ENCODE measurements around the gene SLC16A8. TPM values are rescaled to one million over a fixed set of nuclear protein-coding genes. Genes with fewer than 3 reads are reported as not detected.

SLC16A8 gene
- under 1 TPM in 1 of 2 experiments, not detected in 1; 0.17 TPM for total RNA-seq

- Mint-ChIP-seq H3K9me3 (no peaks in the 10 kb centered on the region), H3K27me3 (peaks cover 16% of the 10 kb centered on the region), H3K36me3 (no peaks in the 10 kb centered on the region), H3K4me3 (no peak within 1 kb of the TSS), H3K4me1 (ENCODE audit: low read depth) (no peaks in the 10 kb centered on the region), H3K27ac (no peak within 1 kb of the TSS)
- ChIA-PET POLR2A (no interaction called here), CTCF (interaction anchor here (1.7 kb wide), 1 partner anchor 30 kb away, joined by 5 read pairs; no protein-coding TSS in a partner anchor)
- no peak for DNase-seq
- intact Hi-C loops (cut with micrococcal nuclease): no loop called here
These were observed at the start of gene SLC16A8 for GRCh38 chr22:38083931-38084631. Gene SLC16A8 (minus strand): TSS chr22:38084184. CDS start chr22:38082873, 1,311 bp downstream.

- no peak for DNase-seq
- H3K36me3 Mint-ChIP-seq: peaks cover 14% of the 10 kb centered on the region
- no peaks in the 10 kb centered on the region for H3K27me3 Mint-ChIP-seq
- ChIA-PET POLR2A (interaction anchor here (0.6 kb wide), 1 partner anchor 144 kb away, joined by 3 read pairs; no protein-coding TSS in a partner anchor), CTCF (interaction anchor here (0.6 kb wide), 1 partner anchor 61 kb away, joined by 3 read pairs; no protein-coding TSS in a partner anchor)
- no peaks in the 10 kb centered on the region for H3K4me1 Mint-ChIP-seq (ENCODE audit: low read depth)
- H3K4me3 Mint-ChIP-seq: no peak overlapping the region
- intact Hi-C loops (cut with micrococcal nuclease): no loop called here
- H3K27ac Mint-ChIP-seq: no peak overlapping the region
- H3K9me3 Mint-ChIP-seq: no peaks in the 10 kb centered on the region
These were observed 49.3 kb upstream of the SLC16A8 start for GRCh38 chr22:38133331-38133730.

GRCh38 chr22:38132794-38133193, 48.8 kb upstream of the SLC16A8 start:
- Mint-ChIP-seq H3K36me3 (peaks cover 14% of the 10 kb centered on the region), H3K9me3 (no peaks in the 10 kb centered on the region), H3K27ac (no peak overlapping the region), H3K4me3 (no peak overlapping the region), H3K4me1 (ENCODE audit: low read depth) (no peaks in the 10 kb centered on the region), H3K27me3 (no peaks in the 10 kb centered on the region)
- no peak for DNase-seq
- ChIA-PET CTCF (no interaction called here), POLR2A (no interaction called here)
- intact Hi-C loops (cut with micrococcal nuclease): no loop called here

GRCh38 chr22:38132136-38132535, 48.2 kb upstream of the SLC16A8 start:
- H3K27ac Mint-ChIP-seq: no peak overlapping the region
- intact Hi-C loops (cut with micrococcal nuclease): no loop called here
- DNase-seq: no peak
- H3K36me3 Mint-ChIP-seq: peaks cover 14% of the 10 kb centered on the region
- H3K4me3 Mint-ChIP-seq: no peak overlapping the region
- no peaks in the 10 kb centered on the region for H3K4me1 Mint-ChIP-seq (ENCODE audit: low read depth)
- CTCF ChIA-PET: no interaction called here
- H3K9me3 Mint-ChIP-seq: no peaks in the 10 kb centered on the region
- H3K27me3 Mint-ChIP-seq: no peaks in the 10 kb centered on the region
- POLR2A ChIA-PET: no interaction called here

- ChIA-PET CTCF (no interaction called here), POLR2A (no interaction called here)
- Mint-ChIP-seq H3K36me3 (peaks cover 17% of the 10 kb centered on the region), H3K9me3 (no peaks in the 10 kb centered on the region), H3K4me3 (no peak overlapping the region), H3K27me3 (no peaks in the 10 kb centered on the region), H3K4me1 (ENCODE audit: low read depth) (no peaks in the 10 kb centered on the region), H3K27ac (no peak overlapping the region)
- no peak for DNase-seq
- intact Hi-C loops (cut with micrococcal nuclease): no loop called here
These were observed 47.4 kb upstream of the SLC16A8 start for GRCh38 chr22:38131399-38131798.

- Mint-ChIP-seq H3K4me3 (no peak overlapping the region), H3K27ac (no peak overlapping the region), H3K36me3 (peaks cover 8% of the 10 kb centered on the region), H3K27me3 (no peaks in the 10 kb centered on the region), H3K9me3 (no peaks in the 10 kb centered on the region), H3K4me1 (ENCODE audit: low read depth) (no peaks in the 10 kb centered on the region)
- POLR2A ChIA-PET: no interaction called here
- CTCF ChIA-PET: no interaction called here
- intact Hi-C loops (cut with micrococcal nuclease): no loop called here
- DNase-seq: no peak
These were observed 45.9 kb upstream of the SLC16A8 start for GRCh38 chr22:38129856-38130255.

GRCh38 chr22:38129021-38129420, 45.0 kb upstream of the SLC16A8 start:
- DNase-seq: no peak
- intact Hi-C loops (cut with micrococcal nuclease): no loop called here
- H3K4me3 Mint-ChIP-seq: no peak overlapping the region
- POLR2A ChIA-PET: no interaction called here
- peaks cover 8% of the 10 kb centered on the region for H3K36me3 Mint-ChIP-seq
- CTCF ChIA-PET: no interaction called here
- no peaks in the 10 kb centered on the region for H3K4me1 Mint-ChIP-seq (ENCODE audit: low read depth)
- H3K27me3 Mint-ChIP-seq: no peaks in the 10 kb centered on the region
- no peak overlapping the region for H3K27ac Mint-ChIP-seq
- no peaks in the 10 kb centered on the region for H3K9me3 Mint-ChIP-seq

GRCh38 chr22:38127869-38128268, 43.9 kb upstream of the SLC16A8 start:
- POLR2A ChIA-PET: no interaction called here
- CTCF ChIA-PET: no interaction called here
- H3K36me3 Mint-ChIP-seq: peaks cover 8% of the 10 kb centered on the region
- no peaks in the 10 kb centered on the region for H3K27me3 Mint-ChIP-seq
- no peak overlapping the region for H3K27ac Mint-ChIP-seq
- H3K4me3 Mint-ChIP-seq: no peak overlapping the region
- H3K9me3 Mint-ChIP-seq: no peaks in the 10 kb centered on the region
- intact Hi-C loops (cut with micrococcal nuclease): no loop called here
- no peak for DNase-seq
- H3K4me1 Mint-ChIP-seq (ENCODE audit: low read depth): no peaks in the 10 kb centered on the region

- no peak for DNase-seq
- Mint-ChIP-seq H3K27me3 (no peaks in the 10 kb centered on the region), H3K4me3 (no peak overlapping the region), H3K36me3 (peaks cover 7% of the 10 kb centered on the region), H3K27ac (no peak overlapping the region), H3K4me1 (ENCODE audit: low read depth) (no peaks in the 10 kb centered on the region), H3K9me3 (no peaks in the 10 kb centered on the region)
- ChIA-PET CTCF (no interaction called here), POLR2A (no interaction called here)
- intact Hi-C loops (cut with micrococcal nuclease): no loop called here
These were observed 43.1 kb upstream of the SLC16A8 start for GRCh38 chr22:38126928-38127668.

- ChIA-PET CTCF (no interaction called here), POLR2A (no interaction called here)
- Mint-ChIP-seq H3K27ac (no peak overlapping the region), H3K27me3 (no peaks in the 10 kb centered on the region), H3K36me3 (peaks cover 6% of the 10 kb centered on the region), H3K9me3 (no peaks in the 10 kb centered on the region), H3K4me1 (ENCODE audit: low read depth) (no peaks in the 10 kb centered on the region), H3K4me3 (no peak overlapping the region)
- no peak for DNase-seq
- intact Hi-C loops (cut with micrococcal nuclease): no loop called here
These were observed 41.8 kb upstream of the SLC16A8 start for GRCh38 chr22:38125751-38126201.

GRCh38 chr22:38125038-38125610, 41.1 kb upstream of the SLC16A8 start:
- intact Hi-C loops (cut with micrococcal nuclease): no loop called here
- Mint-ChIP-seq H3K4me1 (ENCODE audit: low read depth) (no peaks in the 10 kb centered on the region), H3K27me3 (no peaks in the 10 kb centered on the region), H3K9me3 (no peaks in the 10 kb centered on the region), H3K4me3 (no peak overlapping the region), H3K36me3 (peaks cover 6% of the 10 kb centered on the region), H3K27ac (no peak overlapping the region)
- POLR2A ChIA-PET: no interaction called here
- DNase-seq: no peak
- CTCF ChIA-PET: interaction anchor here (1.1 kb wide), 1 partner anchor 10 kb away, joined by 5 read pairs; no protein-coding TSS in a partner anchor

GRCh38 chr22:38124236-38124974, 40.4 kb upstream of the SLC16A8 start:
- Mint-ChIP-seq H3K27me3 (no peaks in the 10 kb centered on the region), H3K9me3 (no peaks in the 10 kb centered on the region), H3K27ac (peak overlapping the region; percentile 55), H3K36me3 (peaks cover 3% of the 10 kb centered on the region), H3K4me1 (ENCODE audit: low read depth) (no peaks in the 10 kb centered on the region), H3K4me3 (no peak overlapping the region)
- intact Hi-C loops (cut with micrococcal nuclease): no loop called here
- ChIA-PET CTCF (interaction anchor here (1.1 kb wide), 1 partner anchor 10 kb away, joined by 5 read pairs; no protein-coding TSS in a partner anchor), POLR2A (no interaction called here)
- DNase-seq: no peak
